Neural progenitor cell (in vitro differentiated cells): ENCODE results near the gene USP36. TPM values are rescaled to one million over a fixed set of nuclear protein-coding genes. Genes with fewer than 3 reads are reported as not detected.
"Not testable (repeated sequence)": the region's sequence is repeated elsewhere in the genome, so short reads cannot be mapped to it uniquely, and the experiment has no call there.

Source experiments
- DNase-seq: peaks from one replicate; pipeline ENCODE4 v3.0.0-alpha.2; 2016; ENCODE audit warnings: low spot score
- H2AFZ ChIP-seq: fragments of 200-600 bp; sonication (generic); replicated peaks from 2 replicates; pipeline ENCODE4 v1.6.1; 2016; ENCODE audit warnings: antibody characterized with exemption
- H3F3A ChIP-seq: fragments of 200-600 bp; sonication (generic); 2 replicates; pipeline ENCODE4 v1.6.1; 2016; ENCODE audit warnings: antibody characterized with exemption, low read depth
- H3K27ac ChIP-seq: fragments of 200-600 bp; sonication (generic); 2 replicates; pipeline ENCODE4 v1.5.1; 2016; ENCODE audit warnings: mild to moderate bottlenecking
- H3K27me3 ChIP-seq: fragments of 200-600 bp; sonication (generic); 2 replicates; pipeline ENCODE4 v1.6.1; 2016; ENCODE audit warnings: mild to moderate bottlenecking, moderate library complexity
- H3K36me3 ChIP-seq: fragments of 200-600 bp; sonication (generic); 2 replicates; pipeline ENCODE4 v1.5.1; 2016
- H3K4me1 ChIP-seq: fragments of 200-600 bp; sonication (generic); 2 replicates; pipeline ENCODE4 v1.6.1; 2016; ENCODE audit warnings: mixed run types
- H3K4me2 ChIP-seq: fragments of 200-600 bp; sonication (generic); 2 replicates; pipeline ENCODE4 v1.6.1; 2016
- H3K4me3 ChIP-seq: fragments of 200-600 bp; sonication (generic); 2 replicates; pipeline ENCODE4 v1.5.1; 2016
- H3K79me2 ChIP-seq: fragments of 200-600 bp; sonication (generic); 2 replicates; pipeline ENCODE4 v1.6.1; 2016; ENCODE audit warnings: low read depth
- H3K9ac ChIP-seq: fragments of 200-600 bp; sonication (generic); 2 replicates; pipeline ENCODE4 v1.6.1; 2016
- H3K9me3 ChIP-seq: fragments of 200-600 bp; sonication (generic); 2 replicates; pipeline ENCODE4 v1.5.1; 2016; ENCODE audit warnings: low read depth
- H4K20me1 ChIP-seq: fragments of 200-600 bp; sonication (generic); 2 replicates; pipeline ENCODE4 v1.6.1; 2016; ENCODE audit warnings: low read depth
- H3K27ac Mint-ChIP-seq: 3 replicates; pipeline ENCODE4 v1.8.0; 2021; ENCODE audit warnings: mixed read lengths
- H3K27me3 Mint-ChIP-seq: 2 replicates; pipeline ENCODE4 v1.8.0; 2022; ENCODE audit warnings: low read depth, mild to moderate bottlenecking, inconsistent platforms, moderate library complexity, mixed read lengths; ENCODE audit not compliant: insufficient read depth
- H3K36me3 Mint-ChIP-seq: 3 replicates; pipeline ENCODE4 v1.8.0; 2021; ENCODE audit warnings: mixed read lengths
- H3K4me1 Mint-ChIP-seq: 3 replicates; pipeline ENCODE4 v1.8.0; 2021; ENCODE audit warnings: mixed read lengths
- H3K4me3 Mint-ChIP-seq: 3 replicates; pipeline ENCODE4 v1.8.0; 2021; ENCODE audit warnings: mild to moderate bottlenecking, moderate library complexity, mixed read lengths
- H3K9me3 Mint-ChIP-seq: 3 replicates; pipeline ENCODE4 v1.8.0; 2020; ENCODE audit warnings: mixed read lengths
- CTCF ChIP-seq: fragments of 200-600 bp; sonication (generic); IDR thresholded peaks from 2 replicates; pipeline ENCODE4 v1.5.1; 2017; ENCODE audit warnings: antibody characterized with exemption, mild to moderate bottlenecking
- EZH2 ChIP-seq: fragments of 200-600 bp; sonication (generic); IDR thresholded peaks from 2 replicates; pipeline ENCODE4 v1.6.1; 2017; ENCODE audit warnings: antibody characterized with exemption, mild to moderate bottlenecking, moderate library complexity
- EZH2phosphoT487 ChIP-seq: fragments of 200-600 bp; sonication (generic); IDR thresholded peaks from 2 replicates; pipeline ENCODE4 v1.6.1; 2017; ENCODE audit warnings: antibody characterized with exemption
- total RNA-seq: library from RNA; depleted of rRNA; stranded (reverse); fragments of >200 nt; gene quantifications from 2 replicates; pipeline ENCODE4 v1.2.3, GENCODE V29; 2015; ENCODE audit warnings: low replicate concordance

USP36 gene
- total RNA-seq, 1 donor from 2014 or later: 16.6 TPM

DNA sequence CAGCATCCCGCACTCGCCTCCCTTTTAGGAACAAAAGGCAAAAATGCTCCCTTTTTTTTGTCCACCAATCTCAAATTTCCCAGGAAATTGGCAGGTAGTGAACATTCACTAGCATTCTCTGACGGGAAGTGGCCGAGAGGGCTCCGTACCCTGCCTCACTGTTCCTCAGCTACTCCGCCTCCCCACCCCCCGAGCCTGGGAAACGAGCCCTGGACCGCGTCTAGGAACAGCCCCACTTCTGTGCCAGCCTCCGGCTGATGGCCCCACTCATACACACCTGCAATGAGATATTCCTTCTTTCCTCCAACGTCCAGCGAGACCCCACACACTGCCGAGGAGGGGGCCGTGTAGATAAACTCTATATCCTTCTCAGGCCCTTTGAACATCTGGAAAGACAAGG lies 30.0 kb upstream of the USP36 start:
- Mint-ChIP-seq H3K4me3 (no peak overlapping the region), H3K9me3 (no peaks in the 10 kb centered on the region), H3K36me3 (peaks cover 14% of the 10 kb centered on the region), H3K27ac (no peak overlapping the region), H3K27me3 (no peaks in the 10 kb centered on the region), H3K4me1 (peaks cover 23% of the 10 kb centered on the region)
- Histone ChIP-seq H3F3A (no peaks in the 10 kb centered on the region), H3K4me1 (peaks cover 15% of the 10 kb centered on the region), H3K9me3 (no peaks in the 10 kb centered on the region), H3K36me3 (no peaks in the 10 kb centered on the region), H2AFZ (no peak overlapping the region), H3K9ac (no peak overlapping the region), H3K27ac (no peak overlapping the region), H3K79me2 (no peaks in the 10 kb centered on the region), H3K4me2 (no peak overlapping the region), H4K20me1 (peaks cover 4% of the 10 kb centered on the region), H3K27me3 (no peaks in the 10 kb centered on the region), H3K4me3 (no peak overlapping the region)
- TF ChIP-seq CTCF: no peak
- no peak for TF ChIP-seq EZH2
- TF ChIP-seq EZH2phosphoT487: no peak
- DNase-seq: no peak

DNA sequence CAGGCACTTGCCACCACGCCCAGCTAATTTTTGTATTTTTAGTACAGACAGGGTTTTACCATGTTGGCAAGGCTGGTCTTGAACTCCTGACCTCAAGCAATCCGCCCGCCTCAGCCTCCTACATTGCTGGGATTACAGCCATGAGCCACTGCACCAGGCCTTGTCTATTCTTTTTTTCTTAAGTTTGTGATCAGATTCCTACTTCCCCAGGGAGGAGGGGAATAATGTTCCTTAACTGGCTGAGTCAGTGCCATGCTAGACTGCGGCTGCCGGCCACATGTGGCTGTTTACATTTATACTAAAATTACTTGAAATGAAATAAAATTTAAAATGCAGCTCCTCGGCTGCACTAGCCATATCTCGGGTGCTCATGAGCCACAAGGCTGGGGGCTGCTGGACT lies 27.8 kb upstream of the USP36 start:
- Histone ChIP-seq H3F3A (no peaks in the 10 kb centered on the region), H3K9me3 (no peaks in the 10 kb centered on the region), H3K36me3 (no peaks in the 10 kb centered on the region), H3K4me2 (no peak overlapping the region), H3K27me3 (no peaks in the 10 kb centered on the region), H2AFZ (no peak overlapping the region), H3K27ac (no peak overlapping the region), H4K20me1 (peaks cover 7% of the 10 kb centered on the region), H3K79me2 (no peaks in the 10 kb centered on the region), H3K4me3 (no peak overlapping the region), H3K9ac (no peak overlapping the region), H3K4me1 (peaks cover 5% of the 10 kb centered on the region)
- DNase-seq: no peak
- no peak for TF ChIP-seq CTCF
- Mint-ChIP-seq H3K9me3 (no peaks in the 10 kb centered on the region), H3K4me3 (no peak overlapping the region), H3K27ac (no peak overlapping the region), H3K27me3 (no peaks in the 10 kb centered on the region), H3K4me1 (peaks cover 11% of the 10 kb centered on the region), H3K36me3 (peaks cover 16% of the 10 kb centered on the region)

DNA sequence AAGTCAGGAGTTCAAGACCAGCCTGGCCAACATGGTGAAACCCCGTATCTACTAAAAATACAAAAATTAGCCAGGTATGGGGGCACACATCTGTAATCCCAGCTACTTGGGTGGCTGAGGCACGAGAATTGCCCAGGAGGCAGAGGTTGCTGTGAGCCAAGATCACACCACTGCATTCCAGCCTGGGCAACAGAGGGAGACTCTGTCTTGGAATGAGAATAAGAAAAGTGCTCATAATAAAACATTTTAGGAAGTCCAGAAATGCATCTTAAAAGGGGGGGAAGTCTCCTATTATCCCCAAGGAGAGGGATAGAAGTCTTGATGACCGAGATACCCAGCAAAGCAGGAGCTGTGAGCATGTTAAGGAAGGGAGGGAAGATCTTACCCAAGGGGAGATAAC lies 26.4 kb upstream of the USP36 start:
- H3K27me3 ChIP-seq, H3K4me3 Mint-ChIP-seq, H3K4me2 ChIP-seq, H3K4me1 ChIP-seq, H3K27ac Mint-ChIP-seq, H3K27ac ChIP-seq, H3K4me3 ChIP-seq, H3K79me2 ChIP-seq, H2AFZ ChIP-seq, H3K9me3 Mint-ChIP-seq, H3F3A ChIP-seq, H3K9ac ChIP-seq, H3K9me3 ChIP-seq, H4K20me1 ChIP-seq, H3K36me3 ChIP-seq, DNase-seq, H3K27me3 Mint-ChIP-seq: not testable (repeated sequence)
- Mint-ChIP-seq H3K36me3 (peaks cover 15% of the 10 kb centered on the region), H3K4me1 (peaks cover 10% of the 10 kb centered on the region)

- no peak overlapping the region for H3K27ac ChIP-seq
- DNase-seq: peak; percentile 88
- peaks cover 5% of the 10 kb centered on the region for H3K4me1 ChIP-seq
- H3K9me3 ChIP-seq: no peaks in the 10 kb centered on the region
- no peak overlapping the region for H2AFZ ChIP-seq
- Mint-ChIP-seq H3K27me3 (no peaks in the 10 kb centered on the region), H3K27ac (peak overlapping the region; percentile 61), H3K9me3 (no peaks in the 10 kb centered on the region), H3K36me3 (peaks cover 14% of the 10 kb centered on the region), H3K4me1 (peaks cover 10% of the 10 kb centered on the region), H3K4me3 (peak overlapping the region; percentile 15)
- no peak overlapping the region for H3K9ac ChIP-seq
- no peaks in the 10 kb centered on the region for H3K27me3 ChIP-seq
- H3K4me3 ChIP-seq: no peak overlapping the region
- TF ChIP-seq CTCF (peak; percentile 87), EZH2phosphoT487 (no peak)
- H3F3A ChIP-seq: no peaks in the 10 kb centered on the region
- H3K4me2 ChIP-seq: peak overlapping the region; percentile 28
- no peaks in the 10 kb centered on the region for H3K79me2 ChIP-seq
- peaks cover 7% of the 10 kb centered on the region for H4K20me1 ChIP-seq
- no peaks in the 10 kb centered on the region for H3K36me3 ChIP-seq
Observed at GRCh38 chr17:78865682-78866390, 25.2 kb upstream of the USP36 start.
